K562 (cell line): Measurements from ENCODE around the gene USP5. TPM values are rescaled to one million over a fixed set of nuclear protein-coding genes. Genes with fewer than 3 reads are reported as not detected.

Source experiments
- BCL6 ChIP-seq: fragments of 250-450 bp; sonication (Bioruptor Pico); IDR thresholded peaks from 2 replicates; pipeline ENCODE4 v1.4.0; 2020
- BRD9 ChIP-seq: fragments of 450-650 bp; IDR thresholded peaks from 2 replicates; pipeline ENCODE4 v1.6.1; 2018; ENCODE audit warnings: low read depth; ENCODE audit not compliant: partially characterized antibody
- HCFC1 ChIP-seq: IDR thresholded peaks from 2 replicates; pipeline ENCODE4 v1.6.1; 2012; ENCODE audit warnings: low read depth, low read length, improper control_type of control experiment
- KDM4B ChIP-seq, 2 experiments: fragments of 450-650 bp in 1 of 2; sonication (generic) in 1 of 2; IDR thresholded peaks; 2 replicates each; pipeline ENCODE4 v1.6.1; 2016 to 2017; ENCODE audit warnings: borderline replicate concordance in 2 of 2, antibody characterized with exemption in 1 of 2, low read depth in 1 of 2, mild to moderate bottlenecking in 1 of 2
- NR2C2 ChIP-seq, 2 experiments: fragments of 200-800 bp in 1 of 2; sonication (Bioruptor generic) in 1 of 2; sonication (generic) in 1 of 2; formaldehyde crosslinking in 1 of 2; IDR thresholded peaks; 2 replicates each; pipeline versions ENCODE4 v1.6.1 to v1.8.0; 2016 to 2022; ENCODE audit warnings: mild to moderate bottlenecking in 1 of 2, missing compliant biosample characterization in 1 of 2, missing genetic modification characterization in 1 of 2, missing genetic modification reagents in 1 of 2
- PCBP2 ChIP-seq: fragments of 200-400 bp; formaldehyde crosslinking; IDR thresholded peaks from 2 replicates; pipeline ENCODE4 v1.6.1; 2018; ENCODE audit warnings: low read length, low read depth, mild to moderate bottlenecking, moderate library complexity; ENCODE audit not compliant: poor library complexity, severe bottlenecking
- REST ChIP-seq, 2 experiments: fragments of 450-650 bp; formaldehyde crosslinking in 1 of 2; IDR thresholded peaks; 2 replicates each; pipeline versions ENCODE4 v1.4.0 to v1.6.1; 2014 to 2020; ENCODE audit warnings: mild to moderate bottlenecking in 2 of 2, borderline replicate concordance in 1 of 2, low read depth in 1 of 2
- RNF2 ChIP-seq: sonication (generic); IDR thresholded peaks from 2 replicates; pipeline ENCODE4 v1.6.1; 2016
- SP2 ChIP-seq: IDR thresholded peaks from 2 replicates; pipeline ENCODE4 v1.6.1; 2011; ENCODE audit warnings: mild to moderate bottlenecking, low read depth, low read length, moderate library complexity; ENCODE audit not compliant: poor library complexity, severe bottlenecking; ENCODE audit errors: extremely low read depth
- TAL1 ChIP-seq: fragments of 450-650 bp; IDR thresholded peaks from 2 replicates; pipeline ENCODE4 v1.6.1; 2016; ENCODE audit warnings: mild to moderate bottlenecking
- THRAP3 ChIP-seq: fragments of 450-650 bp; IDR thresholded peaks from 2 replicates; pipeline ENCODE4 v1.6.1; 2016; ENCODE audit warnings: mild to moderate bottlenecking, inconsistent platforms, borderline replicate concordance
- U2AF1 ChIP-seq: fragments of 200-400 bp; formaldehyde crosslinking; optimal IDR thresholded peaks from 2 replicates; pipeline ENCODE3; 2017; ENCODE audit warnings: mild to moderate bottlenecking, low read depth, low read length, moderate library complexity
- ZFPM2 ChIP-seq: fragments of 250-450 bp; sonication (Bioruptor Pico); IDR thresholded peaks from 2 replicates; pipeline ENCODE4 v1.5.1; 2022; ENCODE audit warnings: mild to moderate bottlenecking
- ZNF282 ChIP-seq: sonication (generic); formaldehyde crosslinking; IDR thresholded peaks from 2 replicates; pipeline ENCODE4 v1.8.1; 2023; ENCODE audit warnings: missing genetic modification reagents
- ZNF586 ChIP-seq: fragments of 450-650 bp; formaldehyde crosslinking; conservative IDR thresholded peaks from 2 replicates; pipeline ENCODE4 v1.4.0; 2020; ENCODE audit warnings: mild to moderate bottlenecking, moderate library complexity
- polyA plus RNA-seq, 8 experiments: library from polyadenylated mRNA; depleted of rRNA in 4 of 8; stranded (reverse) in 5 of 8; unstranded in 3 of 8; fragments of >200 nt; fragmentation: Nextera tagmentation in 2 of 8; fragmentation: Illumina TruSeq in 1 of 8; extraction: Ambion mirVana in 2 of 8; extraction: Trizol in 1 of 8; gene quantifications; 2 replicates each; pipeline versions ENCODE4 v1.2.1 to v1.2.3, GENCODE V29; 2011 to 2014; ENCODE audit warnings: inconsistent platforms in 1 of 8, missing spikeins in 1 of 8
- total RNA-seq, 7 experiments: library from RNA; depleted of rRNA in 6 of 7; stranded (reverse); fragments of >200 nt in 6 of 7; fragmentation: Illumina TruSeq in 2 of 7; extraction: Trizol in 2 of 7; gene quantifications; 2 replicates each; pipeline versions ENCODE4 v1.2.1 to v1.2.3, GENCODE V29; 2011 to 2021; ENCODE audit warnings: low replicate concordance in 1 of 7
- TF ChIP-seq, protein P1 (sequence below): fragments of 250-450 bp; sonication (Bioruptor Pico); IDR thresholded peaks from 2 replicates; pipeline ENCODE4 v1.8.0; 2021; ENCODE audit warnings: borderline replicate concordance, mild to moderate bottlenecking, moderate library complexity; ENCODE audit not compliant: poor library complexity, severe bottlenecking
- TF ChIP-seq, protein P2 (sequence below): fragments of 250-450 bp; sonication (Bioruptor Pico); IDR thresholded peaks from 2 replicates; pipeline ENCODE4 v1.8.0; 2022; ENCODE audit warnings: moderate library complexity, mild to moderate bottlenecking, inconsistent platforms

The USP5 gene
- total and polyA plus RNA-seq, 9 of the 15 experiments (the other 6 are each of a cell fraction or from before 2014, with no cell fraction given), result 1.4 to 107 (median 48.6) TPM

DNA sequence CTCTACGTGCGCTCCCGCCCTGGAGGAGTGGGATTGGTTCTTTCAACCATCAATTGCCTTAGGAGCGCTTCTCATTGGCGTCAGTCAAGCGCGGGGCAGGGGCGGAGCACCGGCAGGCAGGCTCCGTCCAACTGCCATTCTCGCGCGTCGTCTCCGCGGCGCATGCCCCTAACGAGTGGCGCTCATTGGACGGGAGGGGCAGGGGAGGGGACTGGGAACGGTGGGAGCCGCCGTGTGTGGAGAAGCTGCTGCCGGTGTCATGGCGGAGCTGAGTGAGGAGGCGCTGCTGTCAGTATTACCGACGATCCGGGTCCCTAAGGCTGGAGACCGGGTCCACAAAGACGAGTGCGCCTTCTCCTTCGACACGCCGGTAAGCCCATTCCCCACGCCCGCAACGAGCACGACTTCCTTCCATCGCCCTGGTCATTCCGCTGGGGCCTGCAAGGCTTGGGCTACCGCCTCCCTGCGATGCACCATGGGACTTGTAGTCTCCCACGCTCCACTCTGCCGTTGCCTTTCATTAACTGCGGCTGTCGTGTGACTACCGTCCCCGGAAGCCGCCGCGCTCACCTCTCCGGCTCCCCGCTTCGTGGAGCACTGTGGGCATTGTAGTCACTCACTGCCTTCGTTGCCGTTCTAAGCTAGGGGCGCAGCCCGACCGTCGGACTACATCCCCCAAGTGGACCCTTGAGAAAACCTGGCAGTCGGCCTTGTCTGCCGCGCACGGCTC, at the start of gene USP5 (continued):
- TF ChIP-seq, protein P1, sequence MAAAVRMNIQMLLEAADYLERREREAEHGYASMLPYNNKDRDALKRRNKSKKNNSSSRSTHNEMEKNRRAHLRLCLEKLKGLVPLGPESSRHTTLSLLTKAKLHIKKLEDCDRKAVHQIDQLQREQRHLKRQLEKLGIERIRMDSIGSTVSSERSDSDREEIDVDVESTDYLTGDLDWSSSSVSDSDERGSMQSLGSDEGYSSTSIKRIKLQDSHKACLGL (CRISPR knock-in tag), result peak; percentile 15
- TF ChIP-seq ZNF282 (CRISPR knock-in tag), result no peak
- TF ChIP-seq REST (IDR thresholded peaks at IDR 0.05; ENCODE audit: borderline replicate concordance), result no peak
- peak; percentile 77 for TF ChIP-seq REST (CRISPR knock-in tag; IDR thresholded peaks at IDR 0.05; ENCODE audit: low read depth)
- TF ChIP-seq, protein P2, sequence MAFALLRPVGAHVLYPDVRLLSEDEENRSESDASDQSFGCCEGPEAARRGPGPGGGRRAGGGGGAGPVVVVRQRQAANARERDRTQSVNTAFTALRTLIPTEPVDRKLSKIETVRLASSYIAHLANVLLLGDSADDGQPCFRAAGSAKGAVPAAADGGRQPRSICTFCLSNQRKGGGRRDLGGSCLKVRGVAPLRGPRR, result peak; percentile 82; the same call in 1 of the 2 replicates
- no peak for TF ChIP-seq THRAP3
- TF ChIP-seq NR2C2 (CRISPR knock-in tag; IDR thresholded peaks at IDR 0.05), result peak; percentile 91
- TF ChIP-seq NR2C2 (tag; IDR thresholded peaks at IDR 0.05), result peak; percentile 99
- no peak for TF ChIP-seq PCBP2
- peak in 1 of 2 experiments; percentile 88; a peak in 1 of 4 replicates for TF ChIP-seq KDM4B (IDR thresholded peaks at IDR 0.05; ENCODE audit: borderline replicate concordance in 2 of 2, low read depth in 1 of 2)
- 0 out of 2 replicates have a peak, but pooled peaks have one; percentile 30 for TF ChIP-seq ZNF586 (CRISPR knock-in tag)
- TF ChIP-seq SP2, result peak; percentile 73
- TF ChIP-seq U2AF1, result no peak
- TF ChIP-seq BCL6, result peak; percentile 95
- no peak for TF ChIP-seq TAL1
- peak; percentile 99 for TF ChIP-seq HCFC1
- 0 out of 2 replicates have a peak, but pooled peaks have one; percentile 27 for TF ChIP-seq ZFPM2
- no peak for TF ChIP-seq BRD9
- TF ChIP-seq RNF2, result peak; percentile 78
